DOHH2 (cell line): ENCODE measurements around the gene SMAD2.

Experiments used
- H3F3A ChIP-seq: fragments of 200-600 bp; sonication (generic), shearing (Covaris generic); 2 replicates; pipeline ENCODE4 v1.6.0; 2016; ENCODE audit warnings: antibody characterized with exemption, mild to moderate bottlenecking; ENCODE audit not compliant: control insufficient read depth, insufficient read depth
- H3K27ac ChIP-seq: fragments of 200-600 bp; sonication (generic); 2 replicates; pipeline ENCODE4 v1.5.1; 2014; ENCODE audit warnings: low read depth, mild to moderate bottlenecking, low read length, moderate library complexity
- H3K27me3 ChIP-seq: fragments of 200-600 bp; sonication (generic); 2 replicates; pipeline ENCODE4 v1.6.1; 2014; ENCODE audit warnings: mild to moderate bottlenecking, low read length, mixed read lengths; ENCODE audit not compliant: control insufficient read depth
- H3K36me3 ChIP-seq: fragments of 200-600 bp; sonication (generic); 2 replicates; pipeline ENCODE4 v1.6.1; 2014; ENCODE audit warnings: mild to moderate bottlenecking, low read length, moderate library complexity, mixed read lengths; ENCODE audit not compliant: control insufficient read depth
- H3K4me1 ChIP-seq: fragments of 200-600 bp; sonication (generic); 2 replicates; pipeline ENCODE4 v1.6.1; 2014; ENCODE audit warnings: mild to moderate bottlenecking, low read length, mixed read lengths; ENCODE audit not compliant: control insufficient read depth
- H3K4me2 ChIP-seq: fragments of 200-600 bp; sonication (generic); 2 replicates; pipeline ENCODE4 v1.6.0; 2014; ENCODE audit warnings: mild to moderate bottlenecking, low read length, moderate library complexity
- H3K4me3 ChIP-seq: fragments of 200-600 bp; sonication (generic); 2 replicates; pipeline ENCODE4 v1.5.1; 2014; ENCODE audit warnings: mild to moderate bottlenecking, low read length, mixed read lengths
- H3K79me2 ChIP-seq: fragments of 200-600 bp; sonication (generic); 2 replicates; pipeline ENCODE4 v1.6.1; 2014; ENCODE audit warnings: mild to moderate bottlenecking, low read length, mixed read lengths; ENCODE audit not compliant: control insufficient read depth
- H3K9me2 ChIP-seq: fragments of 200-600 bp; sonication (generic); replicated peaks from 2 replicates; pipeline ENCODE4 v1.6.1; 2014; ENCODE audit warnings: mild to moderate bottlenecking, low read length, mixed read lengths; ENCODE audit not compliant: control insufficient read depth
- H3K9me3 ChIP-seq: fragments of 200-600 bp; sonication (generic); 2 replicates; pipeline ENCODE4 v1.6.1; 2014; ENCODE audit warnings: antibody characterized with exemption, low read length, mixed read lengths; ENCODE audit not compliant: control insufficient read depth, insufficient read depth
- H4K20me1 ChIP-seq: fragments of 200-600 bp; sonication (generic); 2 replicates; pipeline ENCODE4 v1.6.0; 2014; ENCODE audit warnings: low read depth, mild to moderate bottlenecking, antibody characterized with exemption, low read length, moderate library complexity; ENCODE audit not compliant: control insufficient read depth, insufficient read depth
- EZH2phosphoT487 ChIP-seq: fragments of 200-600 bp; sonication (generic); IDR thresholded peaks from 2 replicates; pipeline ENCODE4 v1.6.1; 2017; ENCODE audit warnings: borderline replicate concordance, mild to moderate bottlenecking, antibody characterized with exemption, low read length, moderate library complexity, mixed read lengths
- TF ChIP-seq, protein P1 (sequence below): fragments of 200-600 bp; sonication (generic); IDR thresholded peaks from one replicate; pipeline ENCODE4 v1.5.1; 2014; ENCODE audit warnings: antibody characterized with exemption, mild to moderate bottlenecking, low read depth, low read length; ENCODE audit not compliant: poor library complexity, severe bottlenecking

SMAD2 gene

DNA sequence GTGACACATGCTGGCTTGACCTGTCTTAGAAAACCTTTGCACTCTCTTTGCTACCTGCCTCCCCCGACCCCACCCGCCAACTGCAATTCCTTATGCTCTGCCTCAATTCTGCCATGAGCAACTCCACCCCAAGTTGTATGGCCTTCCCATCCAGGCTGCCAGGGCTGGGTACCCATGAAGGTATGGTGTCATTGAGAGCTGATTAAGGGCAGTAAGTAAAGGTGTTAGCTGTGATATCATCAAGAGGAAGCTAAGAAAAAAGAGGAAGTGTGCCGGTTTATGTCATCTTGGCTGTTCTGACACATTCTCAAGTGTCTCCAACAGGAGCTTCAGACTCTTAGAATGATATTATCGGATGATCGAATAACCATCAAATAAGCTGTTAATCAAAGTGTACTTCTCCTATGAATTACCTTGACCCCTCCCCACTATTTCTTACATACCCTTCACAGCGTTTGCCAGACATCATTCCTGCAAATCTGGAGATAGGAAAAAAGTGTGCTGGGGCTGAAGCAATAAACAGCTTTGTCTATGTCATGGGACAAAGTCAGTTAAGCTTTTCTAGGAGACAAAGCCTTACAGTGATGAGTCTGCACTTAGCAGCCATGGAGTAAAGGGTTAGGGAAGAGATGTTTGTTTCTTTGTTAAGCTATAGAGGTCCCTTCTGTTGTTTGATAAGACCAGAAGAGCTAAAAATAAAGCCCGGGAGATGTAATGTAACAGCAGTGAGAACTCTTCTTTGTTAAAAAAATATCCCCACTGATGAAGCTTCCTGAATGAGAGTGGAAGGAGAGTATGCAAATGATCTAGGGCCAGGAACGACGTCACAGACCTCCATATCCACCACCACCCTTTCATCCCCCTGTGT is 40.4 kb upstream of the SMAD2 start:
- H3K4me3 ChIP-seq: peak overlapping the region; percentile 40
- no peaks in the 10 kb centered on the region for H4K20me1 ChIP-seq
- TF ChIP-seq, protein P1, sequence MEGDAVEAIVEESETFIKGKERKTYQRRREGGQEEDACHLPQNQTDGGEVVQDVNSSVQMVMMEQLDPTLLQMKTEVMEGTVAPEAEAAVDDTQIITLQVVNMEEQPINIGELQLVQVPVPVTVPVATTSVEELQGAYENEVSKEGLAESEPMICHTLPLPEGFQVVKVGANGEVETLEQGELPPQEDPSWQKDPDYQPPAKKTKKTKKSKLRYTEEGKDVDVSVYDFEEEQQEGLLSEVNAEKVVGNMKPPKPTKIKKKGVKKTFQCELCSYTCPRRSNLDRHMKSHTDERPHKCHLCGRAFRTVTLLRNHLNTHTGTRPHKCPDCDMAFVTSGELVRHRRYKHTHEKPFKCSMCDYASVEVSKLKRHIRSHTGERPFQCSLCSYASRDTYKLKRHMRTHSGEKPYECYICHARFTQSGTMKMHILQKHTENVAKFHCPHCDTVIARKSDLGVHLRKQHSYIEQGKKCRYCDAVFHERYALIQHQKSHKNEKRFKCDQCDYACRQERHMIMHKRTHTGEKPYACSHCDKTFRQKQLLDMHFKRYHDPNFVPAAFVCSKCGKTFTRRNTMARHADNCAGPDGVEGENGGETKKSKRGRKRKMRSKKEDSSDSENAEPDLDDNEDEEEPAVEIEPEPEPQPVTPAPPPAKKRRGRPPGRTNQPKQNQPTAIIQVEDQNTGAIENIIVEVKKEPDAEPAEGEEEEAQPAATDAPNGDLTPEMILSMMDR: no peak
- no peak for TF ChIP-seq EZH2phosphoT487
- H3K36me3 ChIP-seq: no peaks in the 10 kb centered on the region
- no peaks in the 10 kb centered on the region for H3K27me3 ChIP-seq
- H3K27ac ChIP-seq: peak overlapping the region; percentile 63
- peak overlapping the region; percentile 60 for H3K4me2 ChIP-seq
- no peaks in the 10 kb centered on the region for H3K9me2 ChIP-seq
- no peaks in the 10 kb centered on the region for H3K79me2 ChIP-seq
- H3F3A ChIP-seq: no peaks in the 10 kb centered on the region
- no peaks in the 10 kb centered on the region for H3K9me3 ChIP-seq
- H3K4me1 ChIP-seq: peaks cover 33% of the 10 kb centered on the region

DNA sequence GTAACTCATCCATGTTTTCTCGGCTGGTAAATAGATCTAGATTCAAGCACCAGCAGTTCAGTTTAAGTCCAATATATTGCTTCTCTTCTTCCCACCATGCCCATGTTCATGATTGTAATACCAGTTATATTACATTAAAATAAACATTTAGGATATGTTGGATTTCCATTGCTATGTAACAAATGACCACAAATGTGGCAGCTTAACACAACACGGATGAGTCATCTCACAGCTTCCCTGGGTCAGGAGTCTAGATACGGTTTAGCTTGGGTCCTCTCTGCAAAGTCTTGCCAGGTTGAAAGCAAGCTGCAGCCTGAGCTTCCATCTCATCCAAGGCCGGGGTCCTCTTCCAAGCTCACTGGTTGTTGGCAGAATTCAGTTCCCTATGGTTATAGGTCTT is 39.4 kb upstream of the SMAD2 start:
- Histone ChIP-seq H3K9me2 (no peaks in the 10 kb centered on the region), H3K36me3 (no peaks in the 10 kb centered on the region), H3K9me3 (no peaks in the 10 kb centered on the region), H3K4me2 (no peak overlapping the region), H4K20me1 (no peaks in the 10 kb centered on the region), H3K27ac (no peak overlapping the region), H3K27me3 (no peaks in the 10 kb centered on the region), H3F3A (no peaks in the 10 kb centered on the region), H3K79me2 (no peaks in the 10 kb centered on the region), H3K4me3 (no peak overlapping the region), H3K4me1 (peaks cover 26% of the 10 kb centered on the region)
- no peak for TF ChIP-seq EZH2phosphoT487
- TF ChIP-seq, protein P1: no peak

DNA sequence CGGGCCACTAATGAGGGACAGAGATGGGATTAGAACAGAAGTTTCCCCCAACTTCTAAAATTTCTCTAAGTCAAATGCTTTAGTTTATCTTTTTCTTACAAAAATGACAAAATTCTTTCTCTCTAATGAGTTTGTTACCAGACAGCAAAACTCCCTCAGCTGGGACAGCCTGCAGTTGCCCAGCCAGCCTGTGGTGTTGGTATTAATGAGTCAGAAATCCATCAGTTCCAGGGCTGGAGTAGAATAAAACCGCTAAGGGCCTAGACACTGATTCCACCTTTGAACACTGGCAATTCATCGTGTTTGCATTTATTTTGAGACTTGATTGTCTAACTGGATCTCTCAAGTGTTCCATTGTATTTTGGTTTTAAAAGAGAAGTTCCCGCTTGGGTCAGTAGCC is 38.3 kb upstream of the SMAD2 start:
- no peaks in the 10 kb centered on the region for H3K36me3 ChIP-seq
- peaks cover 26% of the 10 kb centered on the region for H3K4me1 ChIP-seq
- H3F3A ChIP-seq: no peaks in the 10 kb centered on the region
- no peak overlapping the region for H3K27ac ChIP-seq
- H3K4me3 ChIP-seq: no peak overlapping the region
- H3K79me2 ChIP-seq: no peaks in the 10 kb centered on the region
- no peaks in the 10 kb centered on the region for H3K9me3 ChIP-seq
- no peak overlapping the region for H3K4me2 ChIP-seq
- no peaks in the 10 kb centered on the region for H3K9me2 ChIP-seq
- TF ChIP-seq EZH2phosphoT487: no peak
- TF ChIP-seq, protein P1: no peak
- no peaks in the 10 kb centered on the region for H3K27me3 ChIP-seq
- no peaks in the 10 kb centered on the region for H4K20me1 ChIP-seq
